SK-N-SH (cell line): ENCODE measurements around the gene TPP2. TPM values are rescaled to one million over a fixed set of nuclear protein-coding genes. Genes with fewer than 3 reads are reported as not detected.

Experiments used
- ELF1 ChIP-seq: IDR thresholded peaks from 2 replicates; pipeline ENCODE4 v1.4.0; 2012
- IRF3 ChIP-seq: fragments of 150-350 bp; IDR thresholded peaks from 2 replicates; pipeline ENCODE4 v1.6.1; 2016; ENCODE audit warnings: mild to moderate bottlenecking, low read depth, low read length
- PBX3 ChIP-seq: IDR thresholded peaks from 2 replicates; pipeline ENCODE4; 2012
- YY1 ChIP-seq: IDR thresholded peaks from 2 replicates; pipeline ENCODE4 v1.4.0; 2012; ENCODE audit warnings: low read depth, mild to moderate bottlenecking
- polyA plus RNA-seq, 3 experiments: library from polyadenylated mRNA; depleted of rRNA; stranded (reverse); fragments of >200 nt; gene quantifications; 2 replicates each; pipeline ENCODE4 v1.2.3, GENCODE V29; 2012

Gene TPP2
- polyA plus RNA-seq, 1 of the 3 experiments (the other 2 are of a cell fraction) = 8.3 TPM

DNA sequence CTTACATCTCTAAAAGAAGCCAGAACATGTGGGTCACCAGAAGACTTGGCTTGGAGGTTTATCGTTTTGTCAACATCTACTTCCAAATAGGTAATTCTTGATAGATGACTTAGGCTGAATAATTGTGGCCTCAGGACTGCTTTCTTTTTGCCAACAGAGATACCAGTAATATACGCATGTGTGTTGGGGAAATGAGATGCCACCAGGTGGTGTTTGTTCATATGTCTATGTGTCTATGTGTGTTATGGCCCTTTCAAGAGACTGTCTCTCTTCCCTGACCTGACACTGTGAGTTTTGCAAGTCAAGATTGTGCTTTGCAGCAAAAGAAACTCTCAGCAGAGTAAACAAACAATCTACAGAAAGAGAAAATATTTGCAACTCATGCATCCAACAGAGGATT is 129.6 kb downstream of the TPP2 start (continued):
- TF ChIP-seq PBX3 (no peak), IRF3 (no peak), YY1 (no peak), ELF1 (no peak)
- TF ChIP-seq, all 33 proteins: peak for 2

Other genes with a start within 250 kb of the TPP2 start
- 0.20 and 0.36 TPM in 2 replicates for gene FGF14, start 194.9 kb upstream of the TPP2 start, polyA plus RNA-seq (2012; rRNA removed)
- gene METTL21C, start 98.1 kb downstream of the TPP2 start, polyA plus RNA-seq (2012; rRNA removed) = not detected in 2 replicates
- gene TEX30, start 176.8 kb downstream of the TPP2 start, polyA plus RNA-seq (2012; rRNA removed) = 7.2 and 8.6 TPM in 2 replicates
- gene POGLUT2, start 202.0 kb downstream of the TPP2 start, polyA plus RNA-seq (2012; rRNA removed) = 10.2 and 12.4 TPM in 2 replicates
- gene BIVM, start 202.1 kb downstream of the TPP2 start, polyA plus RNA-seq (2012; rRNA removed) = 8.8 and 12.8 TPM in 2 replicates
- 14.1 and 19.0 TPM in 2 replicates for gene ERCC5, start 249.0 kb downstream of the TPP2 start, polyA plus RNA-seq (2012; rRNA removed)